Activated effector memory CD4-positive, alpha-beta T cell treated with anti-CD3 and anti-CD28 coated beads, Interleukin-2, amount 50 U/mL, for 16 hours (primary cell): ENCODE measurements around the gene ASTN2.

Experiments
- DNase-seq: peaks from one replicate; pipeline ENCODE4 v3.0.0-alpha.2; 2020

Gene ASTN2, protein sequence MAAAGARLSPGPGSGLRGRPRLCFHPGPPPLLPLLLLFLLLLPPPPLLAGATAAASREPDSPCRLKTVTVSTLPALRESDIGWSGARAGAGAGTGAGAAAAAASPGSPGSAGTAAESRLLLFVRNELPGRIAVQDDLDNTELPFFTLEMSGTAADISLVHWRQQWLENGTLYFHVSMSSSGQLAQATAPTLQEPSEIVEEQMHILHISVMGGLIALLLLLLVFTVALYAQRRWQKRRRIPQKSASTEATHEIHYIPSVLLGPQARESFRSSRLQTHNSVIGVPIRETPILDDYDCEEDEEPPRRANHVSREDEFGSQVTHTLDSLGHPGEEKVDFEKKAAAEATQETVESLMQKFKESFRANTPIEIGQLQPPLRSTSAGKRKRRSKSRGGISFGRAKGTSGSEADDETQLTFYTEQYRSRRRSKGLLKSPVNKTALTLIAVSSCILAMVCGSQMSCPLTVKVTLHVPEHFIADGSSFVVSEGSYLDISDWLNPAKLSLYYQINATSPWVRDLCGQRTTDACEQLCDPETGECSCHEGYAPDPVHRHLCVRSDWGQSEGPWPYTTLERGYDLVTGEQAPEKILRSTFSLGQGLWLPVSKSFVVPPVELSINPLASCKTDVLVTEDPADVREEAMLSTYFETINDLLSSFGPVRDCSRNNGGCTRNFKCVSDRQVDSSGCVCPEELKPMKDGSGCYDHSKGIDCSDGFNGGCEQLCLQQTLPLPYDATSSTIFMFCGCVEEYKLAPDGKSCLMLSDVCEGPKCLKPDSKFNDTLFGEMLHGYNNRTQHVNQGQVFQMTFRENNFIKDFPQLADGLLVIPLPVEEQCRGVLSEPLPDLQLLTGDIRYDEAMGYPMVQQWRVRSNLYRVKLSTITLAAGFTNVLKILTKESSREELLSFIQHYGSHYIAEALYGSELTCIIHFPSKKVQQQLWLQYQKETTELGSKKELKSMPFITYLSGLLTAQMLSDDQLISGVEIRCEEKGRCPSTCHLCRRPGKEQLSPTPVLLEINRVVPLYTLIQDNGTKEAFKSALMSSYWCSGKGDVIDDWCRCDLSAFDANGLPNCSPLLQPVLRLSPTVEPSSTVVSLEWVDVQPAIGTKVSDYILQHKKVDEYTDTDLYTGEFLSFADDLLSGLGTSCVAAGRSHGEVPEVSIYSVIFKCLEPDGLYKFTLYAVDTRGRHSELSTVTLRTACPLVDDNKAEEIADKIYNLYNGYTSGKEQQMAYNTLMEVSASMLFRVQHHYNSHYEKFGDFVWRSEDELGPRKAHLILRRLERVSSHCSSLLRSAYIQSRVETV (N-terminal part only)

DNA sequence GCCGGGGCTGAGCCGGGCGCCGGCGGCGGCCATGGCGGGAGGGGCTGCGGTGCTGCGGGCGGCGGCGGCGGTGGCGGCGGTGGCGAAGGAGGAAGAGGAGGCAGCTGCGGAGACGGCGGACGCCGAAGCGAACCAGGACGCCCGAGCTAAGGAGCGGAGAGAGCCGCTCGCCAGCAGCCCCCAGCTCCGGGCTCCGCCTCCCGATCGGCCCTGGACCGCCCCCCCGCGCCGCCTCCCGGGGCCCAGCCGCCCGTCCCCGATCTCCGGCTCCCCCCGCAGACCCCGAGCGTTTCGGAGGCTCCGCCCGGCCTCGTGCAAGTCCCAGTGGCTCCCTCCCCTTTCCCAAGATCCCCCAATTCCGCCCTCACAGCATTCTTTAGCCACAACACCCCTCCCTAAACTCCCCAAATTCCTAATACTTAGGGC is at the start of gene ASTN2:
ASTN2 (minus strand) TSS at position 152 of the 426 bp plus-strand sequence; CDS start at position 33, 119 bp downstream.
- DNase-seq = no peak

DNA sequence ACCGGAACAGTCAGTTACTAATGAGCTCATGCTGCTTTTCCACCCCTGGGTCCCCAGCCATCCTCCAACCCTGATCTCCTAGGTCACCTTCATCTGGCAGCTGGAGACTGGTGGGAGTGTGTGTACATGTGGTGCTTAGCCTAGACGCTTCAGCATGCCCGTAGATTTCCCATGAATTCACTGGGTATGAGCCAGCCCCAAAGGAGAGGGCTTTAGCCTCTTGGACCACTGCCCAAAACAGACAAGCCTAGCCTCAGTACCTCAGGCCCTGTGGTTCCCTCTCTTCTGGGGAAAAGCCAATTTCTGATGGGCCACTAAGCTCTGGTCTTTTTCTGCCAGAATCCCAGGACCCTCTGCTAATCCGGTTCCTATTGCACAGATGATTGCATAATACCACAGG is 48.0 kb upstream of the ASTN2 start:
- DNase-seq = no peak

DNA sequence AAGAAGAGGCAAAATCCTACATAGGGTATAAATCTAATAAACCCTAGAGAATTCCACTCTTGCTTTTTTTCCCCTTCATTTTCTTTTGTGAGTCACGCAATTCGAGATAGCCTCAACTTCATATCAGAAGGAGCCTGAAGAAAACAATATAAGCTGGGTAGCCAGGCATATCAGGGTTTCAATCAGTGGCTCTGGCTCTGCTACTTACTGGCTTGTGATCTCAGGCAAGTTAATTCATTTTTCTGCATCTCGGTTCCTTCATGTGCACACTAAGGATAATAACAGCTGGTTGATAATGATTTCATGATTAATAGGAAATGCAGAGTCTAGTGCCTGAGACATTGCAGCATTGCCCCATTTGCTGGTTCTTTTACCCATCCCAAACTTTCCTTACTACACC is 46.5 kb upstream of the ASTN2 start:
- DNase-seq = no peak

DNA sequence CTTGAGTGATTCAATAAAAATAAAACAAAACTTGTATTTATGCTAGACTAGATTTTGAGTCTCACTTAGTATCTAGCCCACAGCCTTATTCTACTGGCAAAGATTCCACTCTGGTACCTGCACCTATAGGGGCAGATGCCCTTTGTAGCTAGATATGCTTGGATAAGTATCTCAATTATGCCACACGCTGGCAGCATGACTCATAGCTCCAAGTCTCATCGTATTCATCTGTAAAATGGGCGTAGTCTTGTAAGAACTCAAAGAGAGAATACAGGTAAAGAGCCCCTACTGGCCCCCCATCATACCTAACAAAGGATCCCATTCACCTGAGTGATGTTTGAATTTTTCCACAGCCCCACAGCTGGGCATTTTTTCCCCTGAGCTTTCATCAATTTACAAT is 45.9 kb upstream of the ASTN2 start:
- DNase-seq = no peak

DNA sequence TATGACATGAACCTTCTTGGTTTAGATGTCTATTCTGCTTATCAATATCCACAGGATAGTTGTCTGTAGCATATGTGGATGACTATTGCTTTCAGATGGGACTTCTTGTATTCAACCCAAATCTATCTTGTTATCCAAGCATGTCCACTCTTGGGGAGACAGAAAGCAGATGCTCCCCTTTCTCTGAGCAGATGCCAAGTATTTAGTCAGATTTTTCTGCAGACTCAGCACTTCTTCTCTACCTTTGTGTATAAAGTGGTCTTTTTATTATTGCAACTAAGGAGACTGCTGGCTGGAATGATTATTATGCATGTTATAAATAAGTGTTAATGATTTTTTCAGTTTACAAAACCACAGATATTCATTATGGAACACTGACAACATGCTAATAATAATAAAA is 45.1 kb upstream of the ASTN2 start:
- DNase-seq = no peak

DNA sequence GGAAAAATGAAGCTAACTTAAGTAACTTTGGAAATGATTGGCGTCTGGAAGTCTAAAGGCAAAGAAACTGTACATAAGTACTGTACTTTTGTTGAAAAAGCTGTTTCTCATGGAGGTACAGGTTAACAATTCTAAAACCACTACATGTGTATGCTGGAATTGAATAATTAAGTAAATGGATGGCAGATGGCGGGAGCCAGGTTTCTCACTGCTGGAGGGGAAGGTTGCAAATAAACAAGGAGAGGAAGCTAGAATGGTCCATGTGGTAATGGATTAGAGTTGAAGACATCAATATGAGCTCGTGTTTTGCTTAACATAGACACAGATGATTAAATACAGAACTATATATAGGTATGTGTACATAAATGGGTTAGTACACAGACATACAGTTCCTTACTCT is 43.2 kb upstream of the ASTN2 start:
- no peak for DNase-seq

DNA sequence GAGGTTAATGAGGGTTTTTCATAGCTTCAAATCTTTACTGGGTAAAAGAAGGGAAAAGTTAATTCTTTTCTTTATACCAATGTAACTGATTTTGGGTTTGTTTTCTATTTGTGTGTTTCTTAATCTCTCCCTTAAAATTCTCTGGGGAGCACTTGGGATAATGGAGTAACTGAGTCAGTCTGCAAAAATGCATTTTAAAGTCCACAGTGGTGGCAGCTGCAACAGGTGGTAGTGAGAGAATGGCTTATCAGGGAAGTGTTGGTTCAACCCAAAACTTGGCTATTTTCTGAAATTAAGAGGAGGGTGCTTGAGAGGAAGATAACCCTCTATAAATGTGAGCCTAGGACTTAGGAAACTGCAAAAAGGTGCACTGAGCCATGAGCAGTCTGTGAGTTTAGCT is 39.9 kb upstream of the ASTN2 start:
- DNase-seq = no peak

DNA sequence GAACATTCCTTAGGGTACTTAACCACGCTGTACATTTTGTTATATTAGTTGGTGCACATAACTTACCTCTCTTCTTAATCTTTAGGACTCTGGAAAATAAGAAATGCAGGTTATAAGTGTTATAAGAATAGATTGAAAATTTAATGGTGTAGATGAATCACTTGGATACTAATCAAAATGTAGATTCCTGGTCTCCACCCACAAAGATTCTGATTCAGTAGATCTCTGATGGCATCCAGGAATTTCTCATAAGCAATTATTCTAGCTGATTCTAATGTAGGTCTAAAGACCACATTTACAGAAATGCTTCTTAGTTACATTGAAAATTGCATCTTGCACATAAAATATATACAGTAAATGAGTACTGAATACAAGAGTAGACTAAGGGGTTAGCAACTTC is 38.9 kb upstream of the ASTN2 start:
- DNase-seq = no peak

DNA sequence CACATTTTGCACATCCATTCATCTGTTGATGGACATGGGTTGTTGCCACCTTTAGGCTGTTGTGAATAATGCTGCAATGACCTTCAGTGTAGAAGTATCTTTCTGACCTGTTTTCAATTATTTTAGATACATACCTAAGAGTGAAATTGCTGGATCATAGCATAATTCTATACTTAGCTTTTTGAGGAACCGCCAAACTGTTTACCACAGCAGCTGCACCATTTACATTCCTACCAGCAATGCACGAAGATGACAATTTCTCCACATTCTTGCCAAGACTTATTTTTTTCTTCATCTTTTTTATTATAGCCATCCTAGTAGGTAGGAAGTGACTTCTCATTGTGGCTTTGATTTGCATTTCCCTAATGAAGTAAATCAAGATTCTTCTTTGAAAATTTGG is 36.5 kb upstream of the ASTN2 start:
- no peak for DNase-seq

DNA sequence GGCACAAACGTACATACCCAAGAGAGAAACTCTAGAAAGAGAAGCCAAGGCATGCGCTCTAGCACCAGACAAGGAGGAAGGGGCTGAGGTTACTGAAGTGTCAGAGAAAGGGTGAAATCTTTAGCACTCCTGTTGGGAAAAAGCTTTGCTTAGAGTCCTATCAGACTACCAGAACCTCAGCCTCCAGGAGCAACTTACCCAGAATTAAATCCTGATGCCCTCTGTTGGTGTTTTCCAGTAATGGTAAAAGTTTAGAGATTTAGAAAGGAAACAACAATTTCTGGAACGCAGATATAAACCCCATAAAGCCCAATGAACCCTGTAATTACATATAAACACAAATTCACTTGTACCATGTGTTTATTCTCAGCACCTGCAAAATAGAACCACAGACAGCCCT is 33.2 kb upstream of the ASTN2 start:
- DNase-seq = no peak

DNA sequence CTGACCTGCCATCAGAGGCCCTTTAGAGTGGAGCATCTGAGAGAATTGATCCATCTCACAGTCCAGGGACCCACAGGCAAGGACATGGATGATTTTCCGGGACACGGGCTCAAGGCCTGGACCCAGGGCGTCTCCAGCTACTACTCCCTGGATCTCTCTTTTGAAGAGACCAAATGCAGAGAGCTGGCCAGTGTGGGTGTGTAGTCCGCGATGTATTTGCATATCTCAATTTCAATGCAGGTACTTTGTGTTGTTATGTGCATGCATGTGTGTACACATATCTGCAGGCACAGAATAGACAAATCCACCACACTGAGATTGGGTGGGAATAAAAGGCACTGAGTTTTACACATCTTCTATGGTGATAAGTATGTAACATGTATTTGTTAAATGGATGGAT is 30.8 kb upstream of the ASTN2 start:
- DNase-seq = no peak

DNA sequence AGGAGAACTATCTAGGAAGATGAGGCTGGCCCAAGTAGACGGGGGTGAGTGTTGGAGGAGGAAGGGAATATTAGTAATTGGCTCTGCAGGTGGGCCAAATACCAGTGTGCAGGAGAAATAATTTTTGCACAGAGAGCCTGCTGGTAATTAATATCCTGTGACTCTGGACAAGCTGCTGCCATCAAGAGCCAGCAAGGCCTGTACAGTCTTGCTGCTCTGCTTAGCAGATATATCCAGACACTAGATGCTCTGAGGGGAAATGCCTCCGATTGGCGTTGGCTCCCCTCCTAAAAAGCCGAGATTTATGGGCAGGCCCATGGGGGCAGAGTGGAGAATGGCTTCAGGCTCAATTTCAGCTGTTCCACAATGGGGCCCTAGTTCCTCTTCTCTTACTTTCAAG is 29.6 kb upstream of the ASTN2 start:
- no peak for DNase-seq

DNA sequence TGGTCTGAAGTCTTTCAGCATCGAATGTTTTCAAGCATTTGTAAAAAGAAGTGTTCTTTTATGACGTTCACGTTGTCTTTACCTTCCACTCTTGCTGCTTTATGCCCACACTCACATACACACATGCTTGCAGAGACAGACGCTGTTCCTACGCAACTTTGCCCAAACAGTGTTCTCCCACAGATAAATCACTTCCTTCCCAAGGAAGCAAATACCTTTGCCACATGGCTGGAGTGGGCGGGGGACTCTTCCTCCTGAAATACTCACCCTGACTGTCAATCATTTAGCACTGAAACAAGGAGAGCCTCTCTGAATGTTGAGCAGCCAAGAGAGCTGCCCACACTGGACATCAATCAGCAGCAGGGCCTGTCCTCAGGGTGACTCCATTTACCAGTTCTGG is 22.4 kb upstream of the ASTN2 start:
- no peak for DNase-seq

DNA sequence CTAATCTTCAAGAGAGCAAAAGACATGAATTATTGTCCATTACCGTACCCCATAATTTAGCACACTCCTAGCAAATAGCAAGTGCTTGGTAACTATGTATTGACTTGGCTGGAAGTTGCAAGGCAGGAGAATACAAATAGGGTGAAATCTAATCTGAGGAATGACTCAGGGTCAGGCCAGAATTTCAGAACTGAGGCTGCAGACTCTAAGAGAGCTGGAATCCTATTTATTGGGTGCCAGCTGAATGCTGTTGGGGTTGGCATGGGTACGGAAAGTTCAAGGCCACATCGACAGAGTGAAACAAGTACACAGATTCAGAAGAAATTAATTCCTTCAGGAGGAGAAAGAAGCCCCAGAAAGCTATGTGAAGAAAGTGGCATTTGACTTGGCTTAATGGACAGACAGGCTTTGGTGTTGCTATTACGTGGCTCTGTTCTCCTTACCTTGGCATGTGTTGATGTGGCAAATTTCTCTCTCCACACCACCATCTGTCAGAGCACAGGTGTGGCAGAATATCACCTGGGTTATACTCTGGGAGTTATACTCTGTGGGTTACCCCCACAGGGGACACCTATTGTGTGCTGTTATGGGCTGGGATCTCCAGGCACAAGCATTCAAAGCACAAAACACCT is 20.9 kb upstream of the ASTN2 start:
- DNase-seq = no peak

DNA sequence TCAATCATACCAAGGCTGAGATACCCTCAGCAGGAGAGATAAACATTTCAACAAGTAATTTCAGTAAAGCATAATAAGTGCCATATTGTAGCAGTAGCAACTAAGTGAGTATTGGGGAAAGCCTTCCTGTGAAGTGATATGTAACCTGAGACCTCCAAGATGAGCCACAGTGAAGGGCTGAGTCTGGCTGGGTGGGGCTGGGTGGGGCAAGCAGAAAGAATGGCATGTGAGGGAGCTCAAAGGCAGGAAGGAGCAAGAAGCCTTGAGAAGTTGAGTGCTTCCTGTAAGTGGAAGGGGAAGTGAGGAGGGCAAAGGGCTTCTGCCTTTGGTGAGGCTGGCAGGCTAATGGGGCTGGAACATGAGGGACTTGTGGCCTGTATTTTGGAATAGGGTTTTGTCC is 19.7 kb upstream of the ASTN2 start:
- no peak for DNase-seq

DNA sequence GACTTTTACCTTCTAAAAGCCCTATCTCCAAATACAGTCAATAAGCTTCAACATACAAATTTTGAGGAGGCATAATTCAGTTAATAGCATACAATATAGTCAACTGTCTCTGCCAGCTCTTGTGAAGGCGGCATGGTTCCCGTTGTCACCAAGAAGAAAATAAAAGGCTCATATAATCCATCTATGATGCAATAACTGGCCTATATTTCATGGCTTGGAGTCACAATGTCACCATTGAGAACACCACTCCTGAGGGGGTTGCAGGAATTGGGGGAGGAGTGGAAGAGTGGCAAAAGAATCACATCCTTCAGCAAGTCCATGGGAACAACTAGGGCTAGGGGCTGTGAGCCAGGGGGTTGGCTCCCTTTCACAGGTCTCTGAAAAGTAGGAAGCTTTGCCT is 16.0 kb upstream of the ASTN2 start:
- DNase-seq = no peak

DNA sequence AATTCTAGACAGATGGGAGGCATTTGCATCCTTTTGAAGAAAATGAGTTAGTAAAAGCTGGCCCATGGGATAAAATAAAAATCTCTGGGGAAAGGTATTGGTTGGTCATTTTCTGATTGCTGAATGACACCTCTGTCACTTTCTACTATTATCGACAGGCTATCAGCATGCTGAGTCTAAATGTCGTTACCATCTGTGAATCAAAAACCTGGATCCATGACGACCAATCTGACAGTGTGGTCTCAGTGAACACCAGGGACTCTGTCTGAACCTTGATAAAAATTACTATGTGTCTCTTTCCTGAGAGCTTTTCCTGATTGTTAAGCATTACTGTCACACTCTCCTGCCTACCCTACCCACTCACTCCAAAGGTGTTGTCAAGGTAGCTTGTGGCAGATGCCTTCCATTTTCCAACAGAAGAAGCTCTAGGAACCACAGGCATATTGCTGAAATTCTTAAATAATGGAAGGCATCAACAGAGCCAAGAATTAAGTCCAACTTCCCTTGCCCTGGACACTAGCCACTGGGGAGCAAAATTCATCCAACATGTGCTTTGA is 12.6 kb upstream of the ASTN2 start:
- DNase-seq = no peak

DNA sequence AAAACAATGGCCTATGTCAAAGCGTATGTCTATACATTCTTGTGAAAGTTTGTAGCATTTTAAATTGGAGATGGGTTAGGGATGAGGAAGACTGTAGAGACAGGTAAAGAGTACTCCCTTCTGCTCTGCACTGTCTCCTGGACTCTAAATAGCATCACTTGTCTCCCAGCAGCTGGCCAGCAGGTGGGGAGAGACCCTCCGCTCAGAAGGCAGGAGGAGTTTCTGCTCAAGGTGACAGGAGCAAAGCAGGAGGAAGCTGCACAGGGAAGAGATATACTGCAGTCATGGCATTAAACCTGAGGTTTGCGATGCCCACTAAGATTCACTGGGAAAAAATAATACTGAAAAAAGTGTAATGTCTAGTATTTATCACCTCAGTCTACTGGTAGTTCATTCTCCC is 10.7 kb upstream of the ASTN2 start:
- no peak for DNase-seq

DNA sequence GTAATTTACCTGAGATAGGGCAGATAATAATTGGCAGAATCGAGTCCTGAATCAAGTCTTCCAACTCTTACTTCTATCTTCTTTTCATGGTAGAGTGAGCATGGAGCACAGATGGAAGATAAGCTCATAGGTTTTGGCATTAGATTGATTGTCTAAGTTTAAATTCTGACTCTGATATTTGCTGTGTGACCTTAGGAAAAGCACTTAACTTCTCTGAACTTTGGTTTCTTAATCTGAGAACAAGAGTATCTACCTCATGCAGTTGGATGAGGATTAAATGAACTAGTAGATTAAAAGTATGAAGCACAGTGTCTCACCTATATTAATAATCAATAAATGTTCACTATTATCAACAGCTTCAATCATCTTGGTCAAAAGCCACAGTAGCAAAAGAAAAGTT is 9.4 kb upstream of the ASTN2 start:
- DNase-seq = no peak

DNA sequence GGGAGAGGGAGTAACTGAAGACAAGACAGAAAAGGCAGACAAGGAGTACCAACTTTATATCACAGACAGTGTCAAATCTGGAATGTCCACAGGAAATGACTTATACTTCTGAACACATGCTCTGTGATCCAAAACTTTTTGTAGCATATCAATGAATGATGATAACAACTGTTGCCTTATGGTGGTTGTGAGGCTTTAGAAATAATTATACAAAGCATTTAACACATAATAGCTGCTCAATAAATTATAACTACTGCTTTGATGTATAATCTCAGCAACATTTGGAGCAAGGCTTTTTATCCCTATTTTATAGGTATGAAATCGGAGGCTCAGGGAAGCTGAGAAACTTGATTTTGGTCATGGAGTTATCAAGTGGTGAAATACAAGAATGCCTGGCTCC is 3.3 kb upstream of the ASTN2 start:
- DNase-seq = no peak

DNA sequence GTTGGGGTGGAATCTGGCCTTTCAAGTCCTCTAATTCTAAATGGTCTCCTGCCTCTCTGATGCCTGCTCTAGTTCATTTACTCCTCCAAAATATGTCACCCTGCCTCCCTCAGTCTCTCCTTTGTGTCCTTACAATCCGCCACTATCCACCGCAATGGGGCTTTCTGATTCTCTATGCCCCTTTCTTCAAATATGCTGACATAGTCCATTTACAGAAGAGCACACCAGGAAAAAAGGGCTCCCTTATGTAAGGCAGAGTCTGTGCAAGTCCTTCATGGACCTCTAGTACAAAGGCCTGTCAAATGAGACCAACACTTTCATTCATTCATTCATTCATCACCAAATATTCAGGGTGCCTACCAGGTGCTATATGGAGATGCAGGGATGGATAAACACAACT is 2.0 kb upstream of the ASTN2 start:
- DNase-seq = no peak

DNA sequence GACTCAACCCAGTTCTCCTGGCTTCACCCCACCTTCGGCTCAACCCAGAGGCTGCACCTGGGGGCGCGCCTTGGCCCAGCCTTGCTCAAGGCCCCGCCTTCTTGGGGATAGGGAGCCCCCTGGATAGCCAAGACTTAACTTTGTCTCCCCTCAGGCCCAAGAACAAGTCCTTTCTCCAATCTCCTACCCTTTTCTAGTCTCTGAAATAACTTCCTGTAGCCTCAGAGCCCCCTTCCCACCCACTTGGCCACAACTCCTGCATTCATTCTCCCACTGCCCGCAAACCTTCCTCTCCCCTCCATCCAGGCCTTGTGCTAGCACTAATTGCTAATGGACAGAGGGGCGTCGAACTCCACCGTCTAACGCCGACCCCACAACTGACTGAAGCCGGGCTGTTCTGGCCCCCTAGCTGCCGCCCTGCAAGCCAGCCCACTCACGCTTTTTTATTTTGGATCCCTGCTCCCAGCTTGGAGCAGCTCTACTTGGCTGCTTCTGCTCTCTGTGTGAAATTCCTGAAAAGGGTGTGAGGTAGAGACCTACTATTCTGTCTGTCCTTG is 579 bp upstream of the ASTN2 start:
- DNase-seq = no peak
